ENCODE results near the gene CARMIL3. TPM values are rescaled to one million over a fixed set of nuclear protein-coding genes. Genes with fewer than 3 reads are reported as not detected.
"Not testable (repeated sequence)": the region's sequence is repeated elsewhere in the genome, so short reads cannot be mapped to it uniquely, and the experiment has no call there.

Gene CARMIL3
- total RNA-seq, 4 donors from 2014 or later: 0.42 to 0.60 (median 0.44) TPM; not detected in 1

GRCh38 chr14:24100197-24100981 is 48.6 kb downstream of the CARMIL3 start:
- TF ChIP-seq, protein P1, sequence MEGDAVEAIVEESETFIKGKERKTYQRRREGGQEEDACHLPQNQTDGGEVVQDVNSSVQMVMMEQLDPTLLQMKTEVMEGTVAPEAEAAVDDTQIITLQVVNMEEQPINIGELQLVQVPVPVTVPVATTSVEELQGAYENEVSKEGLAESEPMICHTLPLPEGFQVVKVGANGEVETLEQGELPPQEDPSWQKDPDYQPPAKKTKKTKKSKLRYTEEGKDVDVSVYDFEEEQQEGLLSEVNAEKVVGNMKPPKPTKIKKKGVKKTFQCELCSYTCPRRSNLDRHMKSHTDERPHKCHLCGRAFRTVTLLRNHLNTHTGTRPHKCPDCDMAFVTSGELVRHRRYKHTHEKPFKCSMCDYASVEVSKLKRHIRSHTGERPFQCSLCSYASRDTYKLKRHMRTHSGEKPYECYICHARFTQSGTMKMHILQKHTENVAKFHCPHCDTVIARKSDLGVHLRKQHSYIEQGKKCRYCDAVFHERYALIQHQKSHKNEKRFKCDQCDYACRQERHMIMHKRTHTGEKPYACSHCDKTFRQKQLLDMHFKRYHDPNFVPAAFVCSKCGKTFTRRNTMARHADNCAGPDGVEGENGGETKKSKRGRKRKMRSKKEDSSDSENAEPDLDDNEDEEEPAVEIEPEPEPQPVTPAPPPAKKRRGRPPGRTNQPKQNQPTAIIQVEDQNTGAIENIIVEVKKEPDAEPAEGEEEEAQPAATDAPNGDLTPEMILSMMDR (IDR thresholded peaks at IDR 0.05): no peak
- TF ChIP-seq EP300 (IDR thresholded peaks at IDR 0.05): no peak
- TF ChIP-seq POLR2A (IDR thresholded peaks at IDR 0.05): no peak
- WGBS, 2 donors: 75 to 79% methylated on average over 4 of the region's 4 CpGs

DNA sequence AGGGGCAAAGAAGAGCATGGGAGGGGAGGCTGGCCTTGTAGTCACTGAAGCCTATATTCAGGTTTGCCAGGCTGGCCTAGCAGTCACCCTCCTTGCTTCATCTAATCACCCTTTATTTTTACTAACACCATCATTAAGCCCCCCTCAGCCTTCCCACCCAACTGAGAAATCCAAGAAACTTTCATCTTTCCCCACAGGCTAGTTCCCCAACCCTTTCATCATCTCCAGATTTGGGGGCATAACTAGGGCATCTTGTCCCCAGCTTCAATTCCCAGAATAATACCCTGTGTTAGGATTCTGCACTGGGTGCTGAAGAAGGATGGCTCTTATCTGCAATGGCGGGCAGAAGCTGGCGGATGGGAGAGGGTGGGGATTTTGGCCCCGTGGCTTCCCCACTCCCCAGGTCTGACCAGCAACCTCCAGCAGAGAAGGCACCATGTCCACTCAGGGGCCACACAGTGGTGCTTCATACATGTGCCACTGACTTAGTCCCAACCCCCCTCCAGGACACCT is 49.2 kb downstream of the CARMIL3 start:
- H3K4me1 ChIP-seq: peaks cover 0 to under 1% (median 0%) of the 10 kb centered on the region in 4 donors
- 97 to 100% methylated on average over 3 of the region's 3 CpGs for WGBS, 2 donors
- H3K4me3 ChIP-seq: no peak overlapping the region
- DNase-seq (ENCODE audit: low spot score in 2 of 2): no peak
- H3K27ac ChIP-seq: no peak overlapping the region
- H3K27me3 ChIP-seq: no peaks in the 10 kb centered on the region
- TF ChIP-seq, protein P1 (IDR thresholded peaks at IDR 0.05): no peak
- TF ChIP-seq POLR2A (IDR thresholded peaks at IDR 0.05): no peak
- TF ChIP-seq EP300 (IDR thresholded peaks at IDR 0.05): no peak
- H3K36me3 ChIP-seq: peaks cover 0 to 67% (median 13%) of the 10 kb centered on the region in 3 donors
- H3K9me3 ChIP-seq: no peaks in the 10 kb centered on the region

More at GRCh38 chr14:24100197-24100981, 48.6 kb downstream of the CARMIL3 start:
- Histone ChIP-seq H3K4me1 (peaks cover 0 to 7% (median 3%) of the 10 kb centered on the region in 4 donors), H3K27ac (no peak overlapping the region), H3K4me3 (no peak overlapping the region), H3K27me3 (no peaks in the 10 kb centered on the region), H3K36me3 (peaks cover 0 to 67% (median 13%) of the 10 kb centered on the region in 3 donors), H3K9me3 (no peaks in the 10 kb centered on the region)
- DNase-seq (ENCODE audit: low spot score in 2 of 2): no peak

GRCh38 chr14:24102357-24103048 is 50.7 kb downstream of the CARMIL3 start:
- H3K36me3 ChIP-seq: peaks cover 0 to 67% (median 12%) of the 10 kb centered on the region in 3 donors
- no peaks in the 10 kb centered on the region for H3K9me3 ChIP-seq
- H3K4me1 ChIP-seq: no peaks in the 10 kb centered on the region
- no peak overlapping the region for H3K27ac ChIP-seq
- no peak for TF ChIP-seq EP300 (IDR thresholded peaks at IDR 0.05)
- TF ChIP-seq POLR2A (IDR thresholded peaks at IDR 0.05): no peak
- TF ChIP-seq, protein P1 (IDR thresholded peaks at IDR 0.05): no peak
- WGBS, 2 donors: 92 to 94% methylated on average over 7 of the region's 7 CpGs
- no peaks in the 10 kb centered on the region for H3K27me3 ChIP-seq
- no peak for DNase-seq (ENCODE audit: low spot score in 2 of 2)
- H3K4me3 ChIP-seq: no peak overlapping the region

DNA sequence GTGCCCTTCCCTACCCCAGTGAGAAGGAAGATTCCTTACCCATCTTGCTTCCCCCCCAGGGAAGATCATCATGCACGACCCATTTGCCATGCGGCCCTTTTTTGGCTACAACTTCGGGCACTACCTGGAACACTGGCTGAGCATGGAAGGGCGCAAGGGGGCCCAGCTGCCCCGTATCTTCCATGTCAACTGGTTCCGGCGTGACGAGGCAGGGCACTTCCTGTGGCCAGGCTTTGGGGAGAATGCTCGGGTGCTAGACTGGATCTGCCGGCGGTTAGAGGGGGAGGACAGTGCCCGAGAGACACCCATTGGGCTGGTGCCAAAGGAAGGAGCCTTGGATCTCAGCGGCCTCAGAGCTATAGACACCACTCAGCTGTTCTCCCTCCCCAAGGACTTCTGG is 51.6 kb downstream of the CARMIL3 start:
- no peak for DNase-seq (ENCODE audit: low spot score in 2 of 2)
- Histone ChIP-seq H3K36me3 (peaks cover 0 to 61% (median 8%) of the 10 kb centered on the region in 3 donors), H3K4me3 (no peak overlapping the region), H3K27ac (no peak overlapping the region), H3K27me3 (no peaks in the 10 kb centered on the region), H3K4me1 (peaks cover 0 to 3% (median 0%) of the 10 kb centered on the region in 4 donors), H3K9me3 (no peaks in the 10 kb centered on the region)
- TF ChIP-seq, protein P1 (IDR thresholded peaks at IDR 0.05): no peak
- TF ChIP-seq EP300 (IDR thresholded peaks at IDR 0.05) (no peak), POLR2A (IDR thresholded peaks at IDR 0.05) (no peak)
- WGBS, 2 donors: 85 to 91% methylated on average over 13 of the region's 13 CpGs

DNA sequence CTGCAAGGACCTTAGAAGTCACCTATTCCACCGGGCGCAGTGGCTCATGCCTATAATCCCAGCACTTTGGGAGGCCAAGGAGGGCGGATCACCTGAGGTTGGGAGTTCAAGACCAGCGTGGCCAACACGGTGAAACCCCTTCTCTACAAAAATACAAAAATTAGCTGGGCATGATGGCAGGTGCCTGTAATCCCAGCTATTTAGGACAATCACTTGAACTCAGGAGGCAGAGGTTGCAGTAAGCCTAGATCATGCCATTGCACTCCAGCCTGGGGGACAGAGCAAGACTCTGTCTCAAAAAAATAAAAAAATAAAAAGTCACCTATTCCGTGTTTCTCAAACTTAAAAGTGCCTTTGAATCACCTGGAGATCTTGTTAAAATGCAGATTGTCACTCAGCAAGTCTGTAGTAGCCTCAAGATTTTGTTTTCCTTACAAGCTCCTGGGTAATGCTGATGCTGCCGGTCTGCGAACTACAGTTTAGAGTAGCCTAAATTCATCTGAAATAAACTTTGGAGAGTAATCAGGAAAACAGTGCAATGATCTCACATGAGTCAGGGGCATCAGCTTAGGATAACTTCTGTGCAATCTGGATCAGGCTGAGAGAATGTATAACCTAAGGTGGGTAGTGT is 53.9 kb downstream of the CARMIL3 start:
- WGBS, 2 donors: 91 to 92% methylated on average over 8 of the region's 8 CpGs
- H3K4me1 ChIP-seq: peaks cover 0 to 12% (median 0%) of the 10 kb centered on the region in 4 donors
- peaks cover 0 to 39% (median 0%) of the 10 kb centered on the region in 3 donors for H3K36me3 ChIP-seq
- not testable (repeated sequence) for H3K4me3 ChIP-seq; H3K27me3 ChIP-seq; H3K9me3 ChIP-seq; DNase-seq (ENCODE audit: low spot score in 2 of 2); H3K27ac ChIP-seq
